ENCODE results near the gene BRAP. TPM values are rescaled to one million over a fixed set of nuclear protein-coding genes. Genes with fewer than 3 reads are reported as not detected.
"Not testable (repeated sequence)": the region's sequence is repeated elsewhere in the genome, so short reads cannot be mapped to it uniquely, and the experiment has no call there.

Gene BRAP
- total RNA-seq, 1 donor from 2014 or later, result 6.2 TPM

- no peaks in the 10 kb centered on the region for H3K27me3 ChIP-seq
- no peak for TF ChIP-seq CTCF (IDR thresholded peaks at IDR 0.05)
- H3K36me3 ChIP-seq, result no peaks in the 10 kb centered on the region
- peak overlapping the region; percentile 89 to 90 for H3K27ac ChIP-seq
- H3K4me3 ChIP-seq, result peak overlapping the region; percentile 91 to 95
- H3K9me3 ChIP-seq, result no peaks in the 10 kb centered on the region
- peaks cover 4 to 21% of the 10 kb centered on the region in 2 donors for H3K4me1 ChIP-seq
- intact Hi-C loops (cut with DNase I), result loop anchor here (2.0 to 5.0 kb wide), 4 partner anchors 89 to 1556 kb away; partner anchors contain the start of genes ACAD10, BRAP and MAPKAPK5
- DNase-seq (ENCODE audit: low spot score in 2 of 2), result peak; percentile 12 to 77
Observed at GRCh38 chr12:111597831-111598636, 87.7 kb downstream of the BRAP start.

GRCh38 chr12:111596985-111597830 lies 88.5 kb downstream of the BRAP start:
- peaks cover 4 to 21% of the 10 kb centered on the region in 2 donors for H3K4me1 ChIP-seq
- H3K36me3 ChIP-seq, result no peaks in the 10 kb centered on the region
- peak overlapping the region; percentile 91 to 95 for H3K4me3 ChIP-seq
- H3K9me3 ChIP-seq, result no peaks in the 10 kb centered on the region
- intact Hi-C loops (cut with DNase I), result loop anchor here (5.0 kb wide), 3 partner anchors 90 to 1555 kb away; partner anchors contain the start of genes ACAD10, BRAP and MAPKAPK5
- H3K27me3 ChIP-seq, result no peaks in the 10 kb centered on the region
- H3K27ac ChIP-seq, result peak overlapping the region; percentile 89 to 90
- DNase-seq (ENCODE audit: low spot score in 2 of 2), result peak in 1 of 2 donors; percentile 70
- TF ChIP-seq CTCF (IDR thresholded peaks at IDR 0.05), result no peak

- peaks cover 4 to 23% of the 10 kb centered on the region in 2 donors for H3K4me1 ChIP-seq
- not testable (repeated sequence) for DNase-seq (ENCODE audit: low spot score in 2 of 2); H3K9me3 ChIP-seq; H3K36me3 ChIP-seq; H3K27me3 ChIP-seq
- intact Hi-C loops (cut with DNase I), result loop anchor here (5.0 kb wide), 3 partner anchors 92 to 1553 kb away; partner anchors contain the start of genes ACAD10, BRAP and MAPKAPK5
- H3K4me3 ChIP-seq, result peak overlapping the region in 1 of 2 donors; percentile 91
- peak overlapping the region; percentile 34 to 90 for H3K27ac ChIP-seq
Observed at GRCh38 chr12:111595341-111595835, 90.4 kb downstream of the BRAP start.

Other genes starting within 250 kb of the BRAP start
- 25.0 TPM for gene ATXN2, start 86.6 kb downstream of the BRAP start, total RNA-seq
- 32.0 TPM for gene ACAD10, start 97 bp upstream of the BRAP start, total RNA-seq
- gene ALDH2, start 81.0 kb upstream of the BRAP start, total RNA-seq, result 66.4 TPM
- gene MAPKAPK5, start 156.3 kb upstream of the BRAP start, total RNA-seq, result 6.4 TPM